ENCODE results near the gene CTNNBIP1.

DNA sequence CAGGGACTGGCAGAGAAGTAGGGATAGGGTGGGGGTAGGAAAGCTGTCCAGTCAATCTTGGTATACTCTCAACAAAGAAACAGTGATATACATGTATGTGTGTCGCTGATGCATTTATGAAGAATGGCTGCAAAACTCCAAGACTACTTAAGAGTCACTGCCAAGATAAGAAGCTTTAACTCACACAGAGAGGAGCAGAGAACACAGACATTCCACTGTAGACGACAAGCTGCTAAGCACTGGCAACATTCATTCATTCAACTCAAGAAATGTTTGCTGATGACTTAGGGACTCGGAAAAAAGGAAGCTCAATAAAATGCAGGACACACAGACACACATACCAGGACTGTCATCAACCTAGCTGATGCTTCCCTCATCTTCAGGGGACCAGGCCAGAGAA, 5.5 kb downstream of the CTNNBIP1 start:
- TF ChIP-seq CTCF (IDR thresholded peaks at IDR 0.05): no peak
- TF ChIP-seq POLR2A (IDR thresholded peaks at IDR 0.05; ENCODE audit: low read depth): no peak

All from esophagus muscularis mucosa (tissue), 3 donors.